ENCODE data around the gene KRT77. TPM values are rescaled to one million over a fixed set of nuclear protein-coding genes. Genes with fewer than 3 reads are reported as not detected.

The KRT77 gene
- total and polyA plus RNA-seq, 2 experiments from 2014 or later = not detected

DNA sequence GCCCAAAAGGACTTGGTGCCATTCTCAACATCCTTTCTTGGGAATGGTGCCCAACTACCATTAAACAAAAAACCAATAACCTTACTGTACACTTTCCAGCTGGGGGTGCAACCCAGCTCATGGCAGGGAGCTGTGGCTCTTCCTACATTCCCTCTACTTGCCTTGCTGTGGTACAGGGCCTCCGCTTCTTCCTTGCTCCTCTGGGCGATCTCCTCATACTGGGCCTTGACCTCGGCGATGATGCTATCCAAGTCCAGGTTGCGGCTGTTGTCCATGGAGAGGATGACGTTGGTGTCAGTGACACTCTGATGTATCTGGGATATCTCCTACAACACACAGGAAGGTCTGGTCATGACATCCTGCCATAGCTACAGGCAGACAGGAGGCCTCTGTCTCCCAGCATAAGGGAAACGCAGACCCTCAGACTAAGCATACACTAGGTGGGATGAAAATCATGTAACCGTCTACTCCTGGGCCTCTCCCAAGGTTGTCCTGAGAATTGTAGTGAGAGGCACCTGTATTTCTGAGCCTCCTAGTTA is 55.2 kb downstream of the KRT77 start (continued):
- TF ChIP-seq, protein P1, sequence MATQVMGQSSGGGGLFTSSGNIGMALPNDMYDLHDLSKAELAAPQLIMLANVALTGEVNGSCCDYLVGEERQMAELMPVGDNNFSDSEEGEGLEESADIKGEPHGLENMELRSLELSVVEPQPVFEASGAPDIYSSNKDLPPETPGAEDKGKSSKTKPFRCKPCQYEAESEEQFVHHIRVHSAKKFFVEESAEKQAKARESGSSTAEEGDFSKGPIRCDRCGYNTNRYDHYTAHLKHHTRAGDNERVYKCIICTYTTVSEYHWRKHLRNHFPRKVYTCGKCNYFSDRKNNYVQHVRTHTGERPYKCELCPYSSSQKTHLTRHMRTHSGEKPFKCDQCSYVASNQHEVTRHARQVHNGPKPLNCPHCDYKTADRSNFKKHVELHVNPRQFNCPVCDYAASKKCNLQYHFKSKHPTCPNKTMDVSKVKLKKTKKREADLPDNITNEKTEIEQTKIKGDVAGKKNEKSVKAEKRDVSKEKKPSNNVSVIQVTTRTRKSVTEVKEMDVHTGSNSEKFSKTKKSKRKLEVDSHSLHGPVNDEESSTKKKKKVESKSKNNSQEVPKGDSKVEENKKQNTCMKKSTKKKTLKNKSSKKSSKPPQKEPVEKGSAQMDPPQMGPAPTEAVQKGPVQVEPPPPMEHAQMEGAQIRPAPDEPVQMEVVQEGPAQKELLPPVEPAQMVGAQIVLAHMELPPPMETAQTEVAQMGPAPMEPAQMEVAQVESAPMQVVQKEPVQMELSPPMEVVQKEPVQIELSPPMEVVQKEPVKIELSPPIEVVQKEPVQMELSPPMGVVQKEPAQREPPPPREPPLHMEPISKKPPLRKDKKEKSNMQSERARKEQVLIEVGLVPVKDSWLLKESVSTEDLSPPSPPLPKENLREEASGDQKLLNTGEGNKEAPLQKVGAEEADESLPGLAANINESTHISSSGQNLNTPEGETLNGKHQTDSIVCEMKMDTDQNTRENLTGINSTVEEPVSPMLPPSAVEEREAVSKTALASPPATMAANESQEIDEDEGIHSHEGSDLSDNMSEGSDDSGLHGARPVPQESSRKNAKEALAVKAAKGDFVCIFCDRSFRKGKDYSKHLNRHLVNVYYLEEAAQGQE (IDR thresholded peaks at IDR 0.05; ENCODE audit: unreplicated experiment) = no peak
- TF ChIP-seq ZNF331 (CRISPR knock-in tag; IDR thresholded peaks at IDR 0.05; ENCODE audit: low read depth) (no peak), CREB1 (CRISPR knock-in tag; IDR thresholded peaks at IDR 0.05; ENCODE audit: low read depth) (no peak)

DNA sequence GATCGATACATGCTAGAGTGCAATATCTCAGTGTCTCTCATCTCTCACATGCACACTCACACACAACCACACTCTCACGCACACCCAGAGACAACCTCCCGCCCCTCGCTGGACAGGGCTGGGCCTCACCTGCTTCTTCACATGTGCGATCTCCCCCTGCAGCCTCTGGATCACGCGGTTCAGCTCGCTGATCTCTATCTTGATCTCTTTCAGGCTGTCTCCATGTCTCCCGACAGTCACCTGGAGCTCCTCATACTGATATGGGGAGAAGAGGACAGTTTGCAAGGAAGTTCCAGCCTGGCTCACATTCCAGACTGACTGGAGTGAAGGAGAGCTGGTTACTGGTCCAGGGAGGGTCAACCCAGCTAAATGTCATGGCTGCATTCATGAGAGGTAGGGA is 55.7 kb downstream of the KRT77 start:
- ATAC-seq (no peak), DNase-seq (ENCODE audit: low spot score) (no peak)
- Histone ChIP-seq H3F3A (replicated peaks; ENCODE audit: low read depth) (no peaks in the 10 kb centered on the region), H2AFZ (no peak overlapping the region), H3K4me1 (ENCODE audit: insufficient read depth) (no peaks in the 10 kb centered on the region), H3K27ac (ENCODE audit: low read depth) (no peak overlapping the region), H3K4me3 (no peak overlapping the region), H4K20me1 (replicated peaks; ENCODE audit: insufficient read depth) (no peaks in the 10 kb centered on the region), H3K36me3 (ENCODE audit: insufficient read depth) (no peaks in the 10 kb centered on the region), H3K27me3 (ENCODE audit: insufficient read depth) (no peaks in the 10 kb centered on the region), H3K4me2 (no peak overlapping the region), H3K79me2 (replicated peaks; ENCODE audit: insufficient read depth) (no peaks in the 10 kb centered on the region), H3K9me2 (ENCODE audit: insufficient read depth) (0 out of 2 replicates have a peak, but pooled peaks cover 4% of the 10 kb centered on the region)
- Mint-ChIP-seq H3K4me3 (no peak overlapping the region), H3K4me1 (no peaks in the 10 kb centered on the region), H3K27me3 (ENCODE audit: insufficient read depth, low read depth, poor library complexity) (peaks cover 8% of the 10 kb centered on the region), H3K27ac (no peak overlapping the region), H3K9me3 (peaks cover 10% of the 10 kb centered on the region; the same call in 2 of the 3 replicates), H3K36me3 (ENCODE audit: low read depth) (no peaks in the 10 kb centered on the region)
- TF ChIP-seq ZNF114 (CRISPR knock-in tag; IDR thresholded peaks at IDR 0.05) (no peak), POLR2AphosphoS5 (IDR thresholded peaks at IDR 0.05; ENCODE audit: low read depth) (no peak), STAT1 (IDR thresholded peaks at IDR 0.05; ENCODE audit: unreplicated experiment) (no peak), ZNF331 (CRISPR knock-in tag; IDR thresholded peaks at IDR 0.05; ENCODE audit: low read depth) (no peak)
- TF ChIP-seq, protein P2, sequence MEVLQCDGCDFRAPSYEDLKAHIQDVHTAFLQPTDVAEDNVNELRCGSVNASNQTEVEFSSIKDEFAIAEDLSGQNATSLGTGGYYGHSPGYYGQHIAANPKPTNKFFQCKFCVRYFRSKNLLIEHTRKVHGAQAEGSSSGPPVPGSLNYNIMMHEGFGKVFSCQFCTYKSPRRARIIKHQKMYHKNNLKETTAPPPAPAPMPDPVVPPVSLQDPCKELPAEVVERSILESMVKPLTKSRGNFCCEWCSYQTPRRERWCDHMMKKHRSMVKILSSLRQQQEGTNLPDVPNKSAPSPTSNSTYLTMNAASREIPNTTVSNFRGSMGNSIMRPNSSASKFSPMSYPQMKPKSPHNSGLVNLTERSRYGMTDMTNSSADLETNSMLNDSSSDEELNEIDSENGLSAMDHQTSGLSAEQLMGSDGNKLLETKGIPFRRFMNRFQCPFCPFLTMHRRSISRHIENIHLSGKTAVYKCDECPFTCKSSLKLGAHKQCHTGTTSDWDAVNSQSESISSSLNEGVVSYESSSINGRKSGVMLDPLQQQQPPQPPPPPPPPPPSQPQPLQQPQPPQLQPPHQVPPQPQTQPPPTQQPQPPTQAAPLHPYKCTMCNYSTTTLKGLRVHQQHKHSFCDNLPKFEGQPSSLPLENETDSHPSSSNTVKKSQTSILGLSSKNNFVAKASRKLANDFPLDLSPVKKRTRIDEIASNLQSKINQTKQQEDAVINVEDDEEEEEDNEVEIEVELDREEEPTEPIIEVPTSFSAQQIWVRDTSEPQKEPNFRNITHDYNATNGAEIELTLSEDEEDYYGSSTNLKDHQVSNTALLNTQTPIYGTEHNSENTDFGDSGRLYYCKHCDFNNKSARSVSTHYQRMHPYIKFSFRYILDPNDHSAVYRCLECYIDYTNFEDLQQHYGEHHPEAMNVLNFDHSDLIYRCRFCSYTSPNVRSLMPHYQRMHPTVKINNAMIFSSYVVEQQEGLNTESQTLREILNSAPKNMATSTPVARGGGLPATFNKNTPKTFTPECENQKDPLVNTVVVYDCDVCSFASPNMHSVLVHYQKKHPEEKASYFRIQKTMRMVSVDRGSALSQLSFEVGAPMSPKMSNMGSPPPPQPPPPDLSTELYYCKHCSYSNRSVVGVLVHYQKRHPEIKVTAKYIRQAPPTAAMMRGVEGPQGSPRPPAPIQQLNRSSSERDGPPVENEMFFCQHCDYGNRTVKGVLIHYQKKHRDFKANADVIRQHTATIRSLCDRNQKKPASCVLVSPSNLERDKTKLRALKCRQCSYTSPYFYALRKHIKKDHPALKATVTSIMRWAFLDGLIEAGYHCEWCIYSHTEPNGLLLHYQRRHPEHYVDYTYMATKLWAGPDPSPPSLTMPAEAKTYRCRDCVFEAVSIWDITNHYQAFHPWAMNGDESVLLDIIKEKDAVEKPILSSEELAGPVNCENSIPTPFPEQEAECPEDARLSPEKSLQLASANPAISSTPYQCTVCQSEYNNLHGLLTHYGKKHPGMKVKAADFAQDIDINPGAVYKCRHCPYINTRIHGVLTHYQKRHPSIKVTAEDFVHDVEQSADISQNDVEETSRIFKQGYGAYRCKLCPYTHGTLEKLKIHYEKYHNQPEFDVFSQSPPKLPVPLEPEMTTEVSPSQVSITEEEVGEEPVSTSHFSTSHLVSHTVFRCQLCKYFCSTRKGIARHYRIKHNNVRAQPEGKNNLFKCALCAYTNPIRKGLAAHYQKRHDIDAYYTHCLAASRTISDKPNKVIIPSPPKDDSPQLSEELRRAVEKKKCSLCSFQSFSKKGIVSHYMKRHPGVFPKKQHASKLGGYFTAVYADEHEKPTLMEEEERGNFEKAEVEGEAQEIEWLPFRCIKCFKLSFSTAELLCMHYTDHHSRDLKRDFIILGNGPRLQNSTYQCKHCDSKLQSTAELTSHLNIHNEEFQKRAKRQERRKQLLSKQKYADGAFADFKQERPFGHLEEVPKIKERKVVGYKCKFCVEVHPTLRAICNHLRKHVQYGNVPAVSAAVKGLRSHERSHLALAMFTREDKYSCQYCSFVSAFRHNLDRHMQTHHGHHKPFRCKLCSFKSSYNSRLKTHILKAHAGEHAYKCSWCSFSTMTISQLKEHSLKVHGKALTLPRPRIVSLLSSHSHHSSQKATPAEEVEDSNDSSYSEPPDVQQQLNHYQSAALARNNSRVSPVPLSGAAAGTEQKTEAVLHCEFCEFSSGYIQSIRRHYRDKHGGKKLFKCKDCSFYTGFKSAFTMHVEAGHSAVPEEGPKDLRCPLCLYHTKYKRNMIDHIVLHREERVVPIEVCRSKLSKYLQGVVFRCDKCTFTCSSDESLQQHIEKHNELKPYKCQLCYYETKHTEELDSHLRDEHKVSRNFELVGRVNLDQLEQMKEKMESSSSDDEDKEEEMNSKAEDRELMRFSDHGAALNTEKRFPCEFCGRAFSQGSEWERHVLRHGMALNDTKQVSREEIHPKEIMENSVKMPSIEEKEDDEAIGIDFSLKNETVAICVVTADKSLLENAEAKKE (CRISPR knock-in tag; IDR thresholded peaks at IDR 0.05) = no peak
- TF ChIP-seq, protein P3, sequence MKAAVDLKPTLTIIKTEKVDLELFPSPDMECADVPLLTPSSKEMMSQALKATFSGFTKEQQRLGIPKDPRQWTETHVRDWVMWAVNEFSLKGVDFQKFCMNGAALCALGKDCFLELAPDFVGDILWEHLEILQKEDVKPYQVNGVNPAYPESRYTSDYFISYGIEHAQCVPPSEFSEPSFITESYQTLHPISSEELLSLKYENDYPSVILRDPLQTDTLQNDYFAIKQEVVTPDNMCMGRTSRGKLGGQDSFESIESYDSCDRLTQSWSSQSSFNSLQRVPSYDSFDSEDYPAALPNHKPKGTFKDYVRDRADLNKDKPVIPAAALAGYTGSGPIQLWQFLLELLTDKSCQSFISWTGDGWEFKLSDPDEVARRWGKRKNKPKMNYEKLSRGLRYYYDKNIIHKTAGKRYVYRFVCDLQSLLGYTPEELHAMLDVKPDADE (IDR thresholded peaks at IDR 0.05) = no peak
- TF ChIP-seq, protein P4, sequence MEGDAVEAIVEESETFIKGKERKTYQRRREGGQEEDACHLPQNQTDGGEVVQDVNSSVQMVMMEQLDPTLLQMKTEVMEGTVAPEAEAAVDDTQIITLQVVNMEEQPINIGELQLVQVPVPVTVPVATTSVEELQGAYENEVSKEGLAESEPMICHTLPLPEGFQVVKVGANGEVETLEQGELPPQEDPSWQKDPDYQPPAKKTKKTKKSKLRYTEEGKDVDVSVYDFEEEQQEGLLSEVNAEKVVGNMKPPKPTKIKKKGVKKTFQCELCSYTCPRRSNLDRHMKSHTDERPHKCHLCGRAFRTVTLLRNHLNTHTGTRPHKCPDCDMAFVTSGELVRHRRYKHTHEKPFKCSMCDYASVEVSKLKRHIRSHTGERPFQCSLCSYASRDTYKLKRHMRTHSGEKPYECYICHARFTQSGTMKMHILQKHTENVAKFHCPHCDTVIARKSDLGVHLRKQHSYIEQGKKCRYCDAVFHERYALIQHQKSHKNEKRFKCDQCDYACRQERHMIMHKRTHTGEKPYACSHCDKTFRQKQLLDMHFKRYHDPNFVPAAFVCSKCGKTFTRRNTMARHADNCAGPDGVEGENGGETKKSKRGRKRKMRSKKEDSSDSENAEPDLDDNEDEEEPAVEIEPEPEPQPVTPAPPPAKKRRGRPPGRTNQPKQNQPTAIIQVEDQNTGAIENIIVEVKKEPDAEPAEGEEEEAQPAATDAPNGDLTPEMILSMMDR (conservative IDR thresholded peaks at IDR 0.05; ENCODE audit: low read depth in 2 of 2) = no peak

All from GM23338 (cell line).